ENCODE results near the gene ISOC1. TPM values are rescaled to one million over a fixed set of nuclear protein-coding genes. Genes with fewer than 3 reads are reported as not detected.

Gene ISOC1
- total RNA-seq, 4 donors from 2014 or later: 15.6 to 43.0 (median 34.1) TPM

GRCh38 chr5:129077433-129078075 lies 17.0 kb upstream of the ISOC1 start:
- TF ChIP-seq CTCF (IDR thresholded peaks at IDR 0.05; ENCODE audit: low read depth): no peak

GRCh38 chr5:129078247-129078646 lies 16.3 kb upstream of the ISOC1 start:
- no peak for TF ChIP-seq CTCF (IDR thresholded peaks at IDR 0.05; ENCODE audit: low read depth)

- TF ChIP-seq CTCF (IDR thresholded peaks at IDR 0.05; ENCODE audit: low read depth): no peak
Measured at GRCh38 chr5:129078660-129079059, 15.9 kb upstream of the ISOC1 start.

GRCh38 chr5:129079496-129079895 lies 15.1 kb upstream of the ISOC1 start:
- no peak for TF ChIP-seq CTCF (IDR thresholded peaks at IDR 0.05; ENCODE audit: low read depth)

- no peak for TF ChIP-seq CTCF (IDR thresholded peaks at IDR 0.05; ENCODE audit: low read depth)
Measured at GRCh38 chr5:129080766-129081165, 13.8 kb upstream of the ISOC1 start.

- no peak for TF ChIP-seq CTCF (IDR thresholded peaks at IDR 0.05; ENCODE audit: low read depth)
Measured at GRCh38 chr5:129082225-129083136, 12.1 kb upstream of the ISOC1 start.

All from subcutaneous adipose tissue (tissue), 4 donors.